Measurements from ENCODE around the gene MYCBPAP. TPM values are rescaled to one million over a fixed set of nuclear protein-coding genes. Genes with fewer than 3 reads are reported as not detected.

Gene MYCBPAP
- total and polyA plus RNA-seq, 2 donors from 2014 or later = 0.72 to 2.9 TPM

DNA sequence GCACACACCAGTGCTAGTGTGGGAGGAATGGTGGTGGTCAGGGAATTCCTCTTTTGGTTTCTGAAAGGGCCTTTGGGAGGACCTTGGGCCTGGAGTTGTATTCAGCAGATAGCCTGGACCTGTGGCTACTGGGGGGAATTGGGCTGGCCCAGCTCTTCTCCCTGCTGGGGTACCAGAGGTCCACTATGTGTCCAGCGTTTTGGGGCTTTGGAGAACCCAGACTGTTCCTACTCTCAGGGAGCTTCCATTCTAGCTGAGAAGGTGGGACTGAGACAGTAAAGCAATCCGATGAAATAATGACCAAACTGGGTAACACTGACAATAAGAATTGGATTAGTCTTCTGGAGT is 26.7 kb downstream of the MYCBPAP start:
- DNase-seq = no peak
- Histone ChIP-seq H3K9ac (ENCODE audit: low read length in 3 of 3) (peak overlapping the region in 2 of 3 donors; percentile 62 to 91), H3K36me3 (ENCODE audit: control insufficient read depth in 2 of 3, insufficient read depth in 3 of 3, low read length in 3 of 3) (peaks cover 0 to 5% (median 2%) of the 10 kb centered on the region in 3 donors), H3K9me3 (ENCODE audit: control insufficient read depth in 2 of 3, insufficient read depth in 1 of 3, low read length in 3 of 3) (no peaks in the 10 kb centered on the region), H3K4me1 (ENCODE audit: control insufficient read depth in 2 of 3, insufficient read depth in 2 of 3, low read depth in 1 of 3, low read length in 3 of 3) (peaks cover 0 to 43% (median 9%) of the 10 kb centered on the region in 3 donors), H3K27ac (ENCODE audit: low read depth in 2 of 2, low read length in 2 of 2) (peak overlapping the region; percentile 89 to 91), H3K27me3 (ENCODE audit: control insufficient read depth, insufficient read depth, low read length) (no peaks in the 10 kb centered on the region), H3K4me3 (ENCODE audit: low read length in 3 of 3) (peak overlapping the region in 2 of 3 donors; percentile 13 to 69)
- intact Hi-C loops (cut with DNase I) = no loop called here
- FAIRE-seq = no peak
- TF ChIP-seq, protein P1, sequence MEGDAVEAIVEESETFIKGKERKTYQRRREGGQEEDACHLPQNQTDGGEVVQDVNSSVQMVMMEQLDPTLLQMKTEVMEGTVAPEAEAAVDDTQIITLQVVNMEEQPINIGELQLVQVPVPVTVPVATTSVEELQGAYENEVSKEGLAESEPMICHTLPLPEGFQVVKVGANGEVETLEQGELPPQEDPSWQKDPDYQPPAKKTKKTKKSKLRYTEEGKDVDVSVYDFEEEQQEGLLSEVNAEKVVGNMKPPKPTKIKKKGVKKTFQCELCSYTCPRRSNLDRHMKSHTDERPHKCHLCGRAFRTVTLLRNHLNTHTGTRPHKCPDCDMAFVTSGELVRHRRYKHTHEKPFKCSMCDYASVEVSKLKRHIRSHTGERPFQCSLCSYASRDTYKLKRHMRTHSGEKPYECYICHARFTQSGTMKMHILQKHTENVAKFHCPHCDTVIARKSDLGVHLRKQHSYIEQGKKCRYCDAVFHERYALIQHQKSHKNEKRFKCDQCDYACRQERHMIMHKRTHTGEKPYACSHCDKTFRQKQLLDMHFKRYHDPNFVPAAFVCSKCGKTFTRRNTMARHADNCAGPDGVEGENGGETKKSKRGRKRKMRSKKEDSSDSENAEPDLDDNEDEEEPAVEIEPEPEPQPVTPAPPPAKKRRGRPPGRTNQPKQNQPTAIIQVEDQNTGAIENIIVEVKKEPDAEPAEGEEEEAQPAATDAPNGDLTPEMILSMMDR (IDR thresholded peaks at IDR 0.05; ENCODE audit: borderline replicate concordance, extremely low read depth, insufficient read depth) = no peak

DNA sequence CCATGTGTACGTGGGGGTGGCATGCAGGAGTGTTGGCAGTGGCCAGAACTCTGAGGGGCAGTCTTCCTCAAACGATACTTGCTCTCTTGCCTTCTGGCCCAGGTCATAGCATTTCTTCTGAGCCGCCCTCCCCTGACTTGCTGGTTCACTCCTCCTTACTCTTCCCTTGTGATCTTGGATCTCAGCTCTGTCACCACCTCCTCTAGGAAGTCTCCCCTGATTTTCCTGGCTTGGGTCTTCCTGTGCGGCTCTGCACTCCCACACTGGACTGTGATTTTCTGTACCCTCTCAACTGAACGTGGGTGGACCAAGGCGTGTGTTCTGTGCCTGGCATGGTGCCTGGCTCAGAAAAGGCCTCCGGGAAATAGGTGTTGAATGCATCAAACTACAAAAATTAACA is 27.2 kb downstream of the MYCBPAP start:
- Histone ChIP-seq H3K9me3 (ENCODE audit: control insufficient read depth in 2 of 3, insufficient read depth in 1 of 3, low read length in 3 of 3) (no peaks in the 10 kb centered on the region), H3K4me3 (ENCODE audit: low read length in 3 of 3) (peak overlapping the region in 1 of 3 donors; percentile 13), H3K9ac (ENCODE audit: low read length in 3 of 3) (peak overlapping the region in 1 of 3 donors; percentile 91), H3K27ac (ENCODE audit: low read depth in 2 of 2, low read length in 2 of 2) (peak overlapping the region; percentile 89 to 91), H3K36me3 (ENCODE audit: control insufficient read depth in 2 of 3, insufficient read depth in 3 of 3, low read length in 3 of 3) (peaks cover 0 to 5% (median 2%) of the 10 kb centered on the region in 3 donors), H3K27me3 (ENCODE audit: control insufficient read depth, insufficient read depth, low read length) (no peaks in the 10 kb centered on the region), H3K4me1 (ENCODE audit: control insufficient read depth in 2 of 3, insufficient read depth in 2 of 3, low read depth in 1 of 3, low read length in 3 of 3) (peaks cover 0 to 45% (median 9%) of the 10 kb centered on the region in 3 donors)
- TF ChIP-seq, protein P1 (IDR thresholded peaks at IDR 0.05; ENCODE audit: borderline replicate concordance, extremely low read depth, insufficient read depth) = no peak
- intact Hi-C loops (cut with DNase I) = no loop called here
- FAIRE-seq (no peak), DNase-seq (no peak)

DNA sequence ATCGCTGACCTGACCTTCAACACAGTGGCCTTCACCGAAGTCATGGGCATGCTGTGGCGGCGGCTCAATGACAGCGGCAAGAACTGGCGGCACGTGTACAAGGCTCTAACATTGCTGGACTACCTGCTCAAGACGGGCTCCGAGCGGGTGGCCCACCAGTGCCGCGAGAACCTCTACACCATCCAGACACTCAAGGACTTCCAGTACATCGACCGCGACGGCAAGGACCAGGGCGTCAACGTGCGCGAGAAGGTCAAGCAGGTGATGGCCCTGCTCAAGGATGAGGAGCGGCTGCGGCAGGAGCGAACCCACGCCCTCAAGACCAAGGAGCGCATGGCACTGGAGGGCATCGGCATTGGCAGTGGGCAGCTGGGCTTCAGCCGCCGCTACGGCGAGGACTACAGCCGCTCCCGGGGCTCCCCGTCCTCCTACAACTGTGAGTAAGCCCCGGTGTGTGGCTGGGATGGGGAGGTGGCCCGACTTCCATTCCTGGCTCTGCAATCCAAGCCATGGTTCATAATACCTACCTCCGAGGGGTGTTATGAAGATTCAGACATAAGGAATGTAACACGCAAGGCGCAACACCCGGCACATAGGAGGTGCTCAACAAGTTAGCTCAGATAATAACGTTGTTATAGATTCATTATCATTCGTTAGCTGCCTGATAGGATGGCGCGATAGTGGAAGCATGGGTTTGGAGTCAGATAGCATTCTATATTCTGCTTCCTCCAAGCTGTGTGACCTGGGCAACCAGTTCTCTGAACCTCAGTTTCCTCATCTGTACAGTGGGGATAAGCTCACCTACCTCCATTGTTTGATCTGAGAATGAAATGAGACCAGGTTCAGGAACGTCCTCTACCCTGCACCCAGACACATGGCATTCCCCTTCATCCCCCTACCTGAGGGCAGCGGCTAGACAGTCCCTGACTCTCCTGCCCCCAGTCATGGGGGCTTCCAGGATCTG is 28.7 kb downstream of the MYCBPAP start:
- no peak for FAIRE-seq
- no peak overlapping the region for H3K27ac ChIP-seq (ENCODE audit: low read depth in 2 of 2, low read length in 2 of 2)
- peaks cover 0 to 5% (median 2%) of the 10 kb centered on the region in 3 donors for H3K36me3 ChIP-seq (ENCODE audit: control insufficient read depth in 2 of 3, insufficient read depth in 3 of 3, low read length in 3 of 3)

More for the DNA sequence above, 28.7 kb downstream of the MYCBPAP start:
- H3K4me1 ChIP-seq (ENCODE audit: control insufficient read depth in 2 of 3, insufficient read depth in 2 of 3, low read depth in 1 of 3, low read length in 3 of 3) = peaks cover 0 to 44% (median 0%) of the 10 kb centered on the region in 3 donors
- no peak overlapping the region for H3K9ac ChIP-seq (ENCODE audit: low read length in 3 of 3)
- H3K9me3 ChIP-seq (ENCODE audit: control insufficient read depth in 2 of 3, insufficient read depth in 1 of 3, low read length in 3 of 3) = no peaks in the 10 kb centered on the region
- H3K4me3 ChIP-seq (ENCODE audit: low read length in 3 of 3) = no peak overlapping the region
- TF ChIP-seq, protein P1 (IDR thresholded peaks at IDR 0.05; ENCODE audit: borderline replicate concordance, extremely low read depth, insufficient read depth) = no peak
- H3K27me3 ChIP-seq (ENCODE audit: control insufficient read depth, insufficient read depth, low read length) = no peaks in the 10 kb centered on the region
- intact Hi-C loops (cut with DNase I) = no loop called here
- DNase-seq = peak in 1 of 5 donors; percentile 68

Data from kidney (tissue), 14 donors.